Astrocyte (in vitro differentiated cells and primary cell): ENCODE data around the gene IL17RD. TPM values are rescaled to one million over a fixed set of nuclear protein-coding genes. Genes with fewer than 3 reads are reported as not detected.
A peak's percentile ranks its signal among the peaks of the same experiment; 100 is the strongest.

Experiments used
- DNase-seq: peaks from one replicate; pipeline ENCODE4 v3.0.0-alpha.2; 2010; ENCODE audit warnings: low read depth
- FAIRE-seq: peaks from 2 replicates; lab custom pipeline; 2011; peaks lifted over from hg19 to GRCh38; lab: Jason Lieb, UNC
- H2AFZ ChIP-seq: 2 replicates; pipeline ENCODE4 v1.6.0; 2012; ENCODE audit warnings: low read depth, low read length, inconsistent platforms
- H3K27ac ChIP-seq: 2 replicates; pipeline ENCODE4 v1.5.1; 2011; ENCODE audit warnings: low read depth, low read length, inconsistent platforms
- H3K27me3 ChIP-seq: 2 replicates; pipeline ENCODE4 v1.6.0; 2011; ENCODE audit warnings: low read length, inconsistent platforms; ENCODE audit not compliant: insufficient read depth
- H3K36me3 ChIP-seq: 2 replicates; pipeline ENCODE4 v1.5.1; 2011; ENCODE audit warnings: low read length, inconsistent platforms; ENCODE audit not compliant: insufficient read depth
- H3K4me1 ChIP-seq: 2 replicates; pipeline ENCODE4 v1.5.1; 2011; ENCODE audit warnings: low read length, inconsistent platforms; ENCODE audit not compliant: insufficient read depth
- H3K4me2 ChIP-seq: 2 replicates; pipeline ENCODE4 v1.6.0; 2012; ENCODE audit warnings: low read length, inconsistent platforms
- H3K4me3 ChIP-seq: 2 replicates; pipeline ENCODE4 v1.5.1; 2011; ENCODE audit warnings: low read depth, mild to moderate bottlenecking, low read length, inconsistent platforms; ENCODE audit not compliant: insufficient read depth
- H3K79me2 ChIP-seq: 2 replicates; pipeline ENCODE4 v1.6.0; 2012; ENCODE audit warnings: mild to moderate bottlenecking, low read length, inconsistent platforms; ENCODE audit not compliant: insufficient read depth
- H3K9ac ChIP-seq: 2 replicates; pipeline ENCODE4 v1.6.0; 2012; ENCODE audit warnings: mild to moderate bottlenecking, low read length, inconsistent platforms
- H3K9me3 ChIP-seq: 2 replicates; pipeline ENCODE4 v1.5.1; 2012; ENCODE audit warnings: low read depth, mild to moderate bottlenecking, low read length, inconsistent platforms; ENCODE audit not compliant: insufficient read depth
- H4K20me1 ChIP-seq: 2 replicates; pipeline ENCODE4 v1.6.0; 2012; ENCODE audit warnings: low read length, inconsistent platforms; ENCODE audit not compliant: insufficient read depth
- H3K27ac Mint-ChIP-seq: one replicate; pipeline ENCODE4 v1.8.0; 2021; ENCODE audit warnings: mild to moderate bottlenecking, mixed read lengths; ENCODE audit not compliant: unreplicated experiment
- H3K27me3 Mint-ChIP-seq: one replicate; pipeline ENCODE4 v1.8.0; 2021; ENCODE audit warnings: low read depth, mixed read lengths; ENCODE audit not compliant: unreplicated experiment
- H3K36me3 Mint-ChIP-seq: one replicate; pipeline ENCODE4 v1.8.0; 2021; ENCODE audit warnings: low read depth, mixed read lengths; ENCODE audit not compliant: unreplicated experiment
- H3K4me1 Mint-ChIP-seq: one replicate; pipeline ENCODE4 v1.8.0; 2021; ENCODE audit warnings: low read depth, mixed read lengths; ENCODE audit not compliant: unreplicated experiment
- H3K4me3 Mint-ChIP-seq: one replicate; pipeline ENCODE4 v1.8.0; 2021; ENCODE audit warnings: mild to moderate bottlenecking, moderate library complexity, mixed read lengths; ENCODE audit not compliant: unreplicated experiment
- H3K9me3 Mint-ChIP-seq: one replicate; pipeline ENCODE4 v1.8.0; 2021; ENCODE audit warnings: mild to moderate bottlenecking, mixed read lengths; ENCODE audit not compliant: unreplicated experiment
- CTCF ChIP-seq: IDR thresholded peaks from 2 replicates; pipeline ENCODE4 v1.5.1; 2011; ENCODE audit warnings: low read depth, mild to moderate bottlenecking, inconsistent platforms, low read length, moderate library complexity; ENCODE audit not compliant: insufficient read depth
- EZH2 ChIP-seq: IDR thresholded peaks from 2 replicates; pipeline ENCODE4 v1.6.1; 2012; ENCODE audit warnings: mild to moderate bottlenecking, low read length, inconsistent platforms; ENCODE audit not compliant: insufficient read depth
- total RNA-seq: library from RNA; stranded (reverse); gene quantifications from 2 replicates; pipeline ENCODE4 v1.2.1, GENCODE V29; 2021

The IL17RD gene
- total RNA-seq, 1 donor from 2014 or later = 13.0 TPM

GRCh38 chr3:57079474-57079831, 85.7 kb downstream of the IL17RD start:
- Histone ChIP-seq H2AFZ (peak overlapping the region; percentile 97), H3K9ac (peak overlapping the region; percentile 80), H3K4me2 (peak overlapping the region; percentile 99)

DNA sequence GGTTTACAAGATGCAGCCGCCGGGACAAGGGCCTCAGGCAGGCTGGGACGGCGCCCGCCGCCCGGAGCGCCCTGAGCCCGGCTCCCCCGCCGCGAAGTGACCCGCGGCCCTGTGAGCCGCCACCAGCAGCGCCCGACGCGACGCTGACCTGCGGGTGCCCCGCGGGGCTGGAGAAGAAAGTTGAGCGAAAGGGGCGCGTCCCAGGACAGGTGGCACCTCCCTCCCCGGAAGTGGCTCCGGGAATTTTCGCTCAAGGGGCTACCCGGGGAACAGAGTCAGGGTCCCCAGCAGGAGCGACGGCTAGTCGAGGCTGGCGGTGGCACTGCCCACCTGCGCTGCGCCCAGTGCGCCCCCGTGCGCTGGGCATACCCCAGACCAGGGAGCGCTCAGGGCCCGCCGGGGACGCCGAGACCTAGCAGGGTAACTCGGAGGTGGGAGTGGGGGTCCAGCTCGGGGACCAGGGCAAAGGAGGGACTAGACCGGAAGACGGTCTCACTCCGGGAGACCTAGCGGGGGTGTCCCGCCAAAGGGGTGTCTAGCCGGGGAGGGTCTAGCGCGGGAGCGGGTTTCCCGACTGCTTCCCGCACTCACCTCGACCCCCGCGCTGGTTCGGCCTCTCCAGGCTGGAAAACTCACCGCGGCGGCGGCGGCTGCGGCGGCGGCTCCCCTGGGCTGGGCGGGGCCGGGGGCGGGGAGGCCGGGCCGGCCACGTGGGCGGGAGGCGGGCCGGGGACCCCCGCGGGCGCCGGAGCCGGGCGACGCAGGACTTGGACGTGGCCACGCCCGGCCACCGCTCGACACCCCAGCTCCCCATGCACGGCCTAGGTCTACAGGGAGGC, 86.3 kb downstream of the IL17RD start:
- H2AFZ ChIP-seq = peak overlapping the region; percentile 97
- no peaks in the 10 kb centered on the region for H3K79me2 ChIP-seq
- H3K4me1 ChIP-seq = peaks cover 10% of the 10 kb centered on the region
- Mint-ChIP-seq H3K4me3 (peak overlapping the region; percentile 87), H3K27me3 (peaks cover 19% of the 10 kb centered on the region), H3K27ac (no peak overlapping the region), H3K36me3 (peaks cover 6% of the 10 kb centered on the region), H3K4me1 (peaks cover 1% of the 10 kb centered on the region), H3K9me3 (no peaks in the 10 kb centered on the region)
- peaks cover 18% of the 10 kb centered on the region for H4K20me1 ChIP-seq
- no peaks in the 10 kb centered on the region for H3K36me3 ChIP-seq
- H3K27me3 ChIP-seq = no peaks in the 10 kb centered on the region
- H3K27ac ChIP-seq = no peak overlapping the region
- H3K9ac ChIP-seq = peak overlapping the region; percentile 82
- no peak for FAIRE-seq
- no peak for DNase-seq
- H3K9me3 ChIP-seq = no peaks in the 10 kb centered on the region
- H3K4me3 ChIP-seq = peak overlapping the region; percentile 78
- no peak for TF ChIP-seq CTCF
- peak; percentile 70 for TF ChIP-seq EZH2
- peak overlapping the region; percentile 99 for H3K4me2 ChIP-seq

More at GRCh38 chr3:57079474-57079831, 85.7 kb downstream of the IL17RD start:
- Mint-ChIP-seq H3K27ac (no peak overlapping the region), H3K27me3 (peaks cover 19% of the 10 kb centered on the region), H3K4me3 (peak overlapping the region; percentile 78), H3K9me3 (no peaks in the 10 kb centered on the region), H3K36me3 (peaks cover 6% of the 10 kb centered on the region), H3K4me1 (peaks cover 1% of the 10 kb centered on the region)
- Histone ChIP-seq H3K27ac (no peak overlapping the region), H3K79me2 (no peaks in the 10 kb centered on the region), H4K20me1 (peaks cover 14% of the 10 kb centered on the region), H3K9me3 (no peaks in the 10 kb centered on the region), H3K27me3 (no peaks in the 10 kb centered on the region), H3K4me3 (peak overlapping the region; percentile 78), H3K36me3 (no peaks in the 10 kb centered on the region), H3K4me1 (peaks cover 10% of the 10 kb centered on the region)
- TF ChIP-seq CTCF = no peak
- peak; percentile 10 for TF ChIP-seq EZH2
- DNase-seq = no peak
- FAIRE-seq = no peak

DNA sequence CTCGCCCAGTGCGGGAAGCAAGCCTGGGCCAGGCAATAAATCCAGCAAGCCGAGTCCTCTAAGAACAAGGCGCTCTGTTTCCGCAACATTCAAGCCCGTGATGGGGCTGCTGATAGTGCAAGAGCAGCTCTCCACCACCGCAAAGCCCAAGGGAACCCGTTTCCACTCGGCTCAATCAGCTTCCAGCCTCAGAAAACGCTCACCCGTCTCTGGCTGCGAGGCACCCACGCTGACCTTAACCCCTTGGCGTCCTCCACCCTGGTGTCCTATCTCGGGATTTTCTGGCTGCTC, 86.9 kb downstream of the IL17RD start:
- Histone ChIP-seq H3K9me3 (no peaks in the 10 kb centered on the region), H3K36me3 (no peaks in the 10 kb centered on the region), H3K4me1 (peaks cover 10% of the 10 kb centered on the region), H3K4me2 (peak overlapping the region; percentile 99), H3K4me3 (peak overlapping the region; percentile 78), H2AFZ (peak overlapping the region; percentile 97), H3K9ac (peak overlapping the region; percentile 82), H3K27ac (no peak overlapping the region), H3K27me3 (no peaks in the 10 kb centered on the region), H4K20me1 (peaks cover 18% of the 10 kb centered on the region), H3K79me2 (no peaks in the 10 kb centered on the region)
- no peak for TF ChIP-seq EZH2
- no peak for TF ChIP-seq CTCF
- Mint-ChIP-seq H3K4me3 (peak overlapping the region; percentile 87), H3K4me1 (no peaks in the 10 kb centered on the region), H3K9me3 (no peaks in the 10 kb centered on the region), H3K36me3 (peaks cover 8% of the 10 kb centered on the region), H3K27me3 (peaks cover 19% of the 10 kb centered on the region), H3K27ac (peak overlapping the region; percentile 69)
- DNase-seq (peak; percentile 41), FAIRE-seq (peak; percentile 32)
